ENCODE measurements around the gene C1QTNF1.
"Not testable (repeated sequence)": the region's sequence is repeated elsewhere in the genome, so short reads cannot be mapped to it uniquely, and the experiment has no call there.

Gene C1QTNF1

GRCh38 chr17:79062691-79063090 lies 38.7 kb downstream of the C1QTNF1 start:
- no peak for DNase-seq

DNA sequence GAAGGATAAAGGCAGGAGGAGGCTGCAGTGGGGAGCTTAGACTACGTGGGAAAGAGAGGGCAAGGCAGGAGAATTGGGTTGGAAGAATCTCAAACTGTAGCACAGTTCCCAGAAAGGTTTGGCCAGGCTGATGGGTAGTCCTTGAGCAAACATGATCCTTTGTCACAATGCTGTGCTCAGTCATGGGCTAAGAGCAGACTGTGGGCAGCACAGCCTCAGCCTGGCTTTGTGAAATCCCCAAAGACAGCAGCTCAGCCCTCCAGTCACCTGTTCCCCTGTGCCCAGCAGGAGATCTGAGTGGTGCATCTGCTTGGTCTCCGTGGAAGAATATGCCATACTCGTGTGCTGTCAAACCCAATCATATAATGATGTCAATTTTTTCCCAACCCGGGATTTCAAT lies 40.1 kb downstream of the C1QTNF1 start:
- DNase-seq: no peak

GRCh38 chr17:79065105-79065670 lies 41.2 kb downstream of the C1QTNF1 start:
- no peak for DNase-seq

DNA sequence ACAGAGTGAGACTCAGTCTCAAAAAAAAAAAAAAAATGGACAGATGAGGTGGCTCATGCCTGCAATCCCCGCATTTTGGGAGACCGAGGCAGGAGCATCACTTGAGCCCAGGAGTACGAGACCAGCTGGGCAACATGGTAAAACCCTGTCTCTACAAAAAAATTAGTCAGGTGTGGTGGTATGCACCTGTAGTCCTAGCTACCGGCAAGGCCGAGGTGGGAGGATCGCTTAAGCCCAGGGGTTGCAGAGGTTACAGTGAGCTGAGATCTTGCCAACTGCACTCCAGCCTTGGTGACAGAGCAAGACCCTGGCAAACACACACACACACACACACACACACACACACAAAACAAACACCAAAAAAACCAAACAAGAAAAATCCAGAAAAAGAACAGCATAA lies 43.0 kb downstream of the C1QTNF1 start:
- DNase-seq: no peak

DNA sequence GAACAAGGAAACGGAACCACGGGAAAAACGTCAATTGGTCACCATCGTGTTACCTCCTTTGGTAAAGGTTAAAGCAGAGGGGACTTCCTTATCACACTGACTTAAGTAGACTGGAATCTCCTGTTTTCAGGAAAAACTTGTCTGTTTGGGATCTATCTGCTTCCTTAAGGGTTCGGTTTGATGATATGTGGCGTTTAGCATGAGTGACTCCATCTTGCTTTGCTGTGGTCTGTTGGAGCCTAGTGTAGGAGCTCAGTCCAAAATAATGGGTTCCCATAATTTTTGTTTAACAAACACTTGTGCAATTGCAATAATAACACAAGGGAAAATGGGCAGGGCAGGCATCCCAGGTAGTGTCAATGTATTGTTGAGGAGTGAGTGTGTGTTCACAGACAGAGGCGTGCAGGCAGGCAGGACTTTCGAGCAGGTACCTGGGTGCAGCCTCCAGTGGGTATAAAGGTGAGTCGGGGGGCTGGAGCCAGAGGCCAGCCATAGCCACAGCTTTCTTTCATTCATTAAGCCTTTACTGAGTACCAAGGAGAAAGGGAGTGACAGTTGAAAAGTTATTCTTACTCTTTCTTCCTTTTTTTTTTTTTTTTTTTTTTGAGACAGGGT lies 46.4 kb downstream of the C1QTNF1 start:
- DNase-seq: no peak

GRCh38 chr17:79071161-79071740 lies 47.3 kb downstream of the C1QTNF1 start:
- no peak for DNase-seq

GRCh38 chr17:79072544-79072943 lies 48.6 kb downstream of the C1QTNF1 start:
- no peak for DNase-seq

DNA sequence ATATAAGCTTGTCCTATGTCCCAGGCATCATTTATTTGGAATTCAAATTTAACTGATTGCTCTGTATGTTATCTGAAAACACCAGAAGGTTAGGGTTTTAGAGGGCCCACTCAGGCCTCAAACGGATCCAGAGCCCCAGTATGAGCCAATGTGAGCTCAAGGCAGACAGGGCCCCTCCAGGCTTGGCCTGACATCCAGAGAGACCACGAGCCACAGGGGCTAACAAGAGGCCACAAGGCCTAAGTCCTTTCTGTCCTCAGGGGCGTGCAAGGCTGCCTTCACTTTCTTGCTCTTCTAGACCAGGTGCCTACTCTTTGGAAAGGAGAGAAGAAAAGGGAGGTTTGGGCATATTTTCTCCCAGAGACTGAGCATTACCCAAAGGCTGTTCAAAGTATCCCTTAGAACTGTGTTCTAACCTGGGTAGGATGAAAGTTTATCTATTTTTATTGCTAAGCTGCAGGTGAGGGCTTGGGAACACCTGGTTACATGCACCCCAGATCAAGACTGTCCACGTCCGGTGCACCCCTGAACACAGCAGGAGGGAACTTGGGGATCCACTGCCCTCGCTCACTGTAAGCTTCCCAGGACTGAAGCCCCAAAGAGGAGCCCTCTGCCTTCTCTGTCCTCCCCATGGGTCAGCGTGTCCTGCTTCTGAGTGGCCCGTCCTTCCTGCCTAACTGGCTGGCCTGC lies 49.2 kb downstream of the C1QTNF1 start:
- no peak for DNase-seq

DNA sequence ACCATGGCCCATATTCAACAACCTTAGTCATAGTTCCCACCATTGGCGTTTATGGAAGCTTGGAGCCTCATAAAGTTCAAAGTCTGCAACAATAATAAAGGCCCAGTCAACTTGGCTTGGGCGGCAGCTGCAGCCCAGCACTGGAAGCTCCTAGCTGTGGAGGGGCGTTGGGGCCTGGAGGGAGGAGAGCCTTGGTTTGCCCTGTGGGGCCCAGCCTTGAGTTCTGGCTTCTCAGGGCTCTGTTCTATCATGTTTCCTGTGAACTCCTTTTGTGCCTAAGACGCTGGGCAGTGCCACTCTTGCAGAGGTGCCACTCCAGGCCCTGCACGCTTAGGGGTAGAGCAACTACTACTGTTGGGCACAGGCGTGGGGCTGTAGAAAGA lies 49.7 kb downstream of the C1QTNF1 start:
- DNase-seq: no peak

DNA sequence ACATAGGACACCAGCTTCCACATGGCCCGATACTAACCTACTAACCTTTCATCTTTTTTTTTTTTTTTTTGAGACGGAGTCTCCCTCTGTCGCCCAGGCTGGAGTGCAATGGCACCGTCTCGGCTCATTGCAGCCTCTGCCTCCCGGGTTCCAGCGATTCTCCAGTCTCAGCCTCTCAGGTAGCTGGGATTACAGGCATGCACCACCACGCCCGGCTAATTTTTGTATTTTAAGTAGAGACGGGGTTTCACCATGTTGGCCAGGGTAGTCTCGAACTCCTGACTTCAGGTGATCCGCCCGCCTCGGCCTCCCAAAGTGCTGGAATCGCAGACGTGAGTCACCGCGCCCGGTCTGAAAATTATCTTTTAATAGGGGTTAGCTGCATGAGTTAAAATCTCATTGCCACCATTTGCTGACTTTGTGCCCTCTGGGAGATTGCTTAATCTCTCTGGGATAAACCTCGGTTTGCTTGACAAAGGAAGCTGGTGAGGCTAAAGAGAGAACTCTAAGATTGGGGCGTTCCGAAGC lies 50.2 kb downstream of the C1QTNF1 start:
- not testable (repeated sequence) for DNase-seq

- no peak for DNase-seq
Measured at GRCh38 chr17:79074649-79075445, 50.9 kb downstream of the C1QTNF1 start, which contains the start of gene ENGASE. TSS of gene ENGASE (plus strand) at chr17:79074824. CDS start at chr17:79074945, 121 bp downstream.

DNA sequence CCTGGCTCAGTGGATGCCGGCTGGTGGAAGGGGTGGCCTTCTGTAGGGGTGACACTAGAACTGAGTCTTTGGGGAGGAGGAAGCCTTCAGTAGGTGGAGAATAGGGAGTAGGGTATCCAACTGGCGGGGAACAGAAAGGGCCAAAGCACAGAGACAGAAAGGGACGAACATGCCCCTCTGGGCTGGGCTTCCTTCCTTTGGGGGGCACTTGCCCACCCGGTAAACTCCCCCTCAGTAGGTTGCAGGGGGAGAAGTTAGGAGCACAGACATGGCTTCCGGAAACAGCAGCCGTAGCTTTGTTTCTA lies 51.4 kb downstream of the C1QTNF1 start:
- DNase-seq: no peak

GRCh38 chr17:79075861-79076406 lies 52.0 kb downstream of the C1QTNF1 start:
- no peak for DNase-seq

DNA sequence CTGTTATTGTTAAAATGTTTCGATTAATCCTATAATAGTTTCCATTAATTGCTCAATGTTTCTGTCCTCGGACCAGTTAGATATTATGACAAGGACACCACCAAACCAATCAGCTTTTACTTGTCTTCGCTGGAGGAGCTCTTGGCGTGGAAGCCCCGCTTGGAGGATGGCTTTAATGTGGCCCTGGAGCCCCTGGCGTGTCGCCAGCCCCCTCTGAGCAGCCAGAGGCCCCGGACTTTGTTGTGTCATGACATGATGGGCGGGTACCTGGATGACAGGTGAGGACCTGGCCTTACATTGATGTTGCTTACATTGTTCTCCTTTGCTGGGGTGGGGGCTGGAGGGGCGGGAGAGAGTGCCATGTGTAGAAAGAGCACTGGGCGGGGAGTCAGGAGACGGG lies 53.6 kb downstream of the C1QTNF1 start:
- no peak for DNase-seq

DNA sequence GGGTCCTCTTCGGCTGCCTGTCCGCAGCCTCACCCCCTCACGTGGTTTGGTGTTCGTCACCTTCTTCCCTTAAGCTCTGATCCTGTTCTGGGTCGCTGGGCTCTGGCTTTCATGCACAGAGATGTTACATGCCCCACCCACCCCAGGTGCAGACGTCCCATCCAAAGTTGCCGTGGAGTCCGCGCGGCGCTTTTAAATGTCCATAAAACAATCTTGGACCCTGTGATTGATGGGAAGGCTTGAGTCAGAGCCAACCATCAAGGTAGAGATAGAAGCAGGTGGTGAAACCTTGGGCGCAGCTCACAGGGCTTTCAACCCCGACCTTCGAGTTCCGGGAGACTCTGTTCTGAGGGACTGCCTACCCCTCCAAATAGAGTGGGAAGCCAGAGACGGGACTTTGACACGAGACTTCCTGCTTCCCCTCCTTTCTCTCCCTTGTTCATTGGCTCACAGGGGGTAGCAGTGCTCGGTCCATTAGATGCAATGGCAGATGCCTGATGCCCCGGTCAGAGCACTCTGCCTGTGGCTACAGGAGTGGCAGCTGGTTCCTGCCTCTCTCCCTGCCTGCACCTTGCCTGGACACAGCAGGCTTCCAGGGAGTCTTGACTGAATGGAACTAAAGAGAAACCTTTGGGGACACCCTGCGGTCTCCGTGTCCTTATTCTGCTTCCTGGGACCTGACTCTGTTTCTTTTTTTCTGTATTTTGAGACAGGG lies 54.7 kb downstream of the C1QTNF1 start:
- no peak for DNase-seq

DNA sequence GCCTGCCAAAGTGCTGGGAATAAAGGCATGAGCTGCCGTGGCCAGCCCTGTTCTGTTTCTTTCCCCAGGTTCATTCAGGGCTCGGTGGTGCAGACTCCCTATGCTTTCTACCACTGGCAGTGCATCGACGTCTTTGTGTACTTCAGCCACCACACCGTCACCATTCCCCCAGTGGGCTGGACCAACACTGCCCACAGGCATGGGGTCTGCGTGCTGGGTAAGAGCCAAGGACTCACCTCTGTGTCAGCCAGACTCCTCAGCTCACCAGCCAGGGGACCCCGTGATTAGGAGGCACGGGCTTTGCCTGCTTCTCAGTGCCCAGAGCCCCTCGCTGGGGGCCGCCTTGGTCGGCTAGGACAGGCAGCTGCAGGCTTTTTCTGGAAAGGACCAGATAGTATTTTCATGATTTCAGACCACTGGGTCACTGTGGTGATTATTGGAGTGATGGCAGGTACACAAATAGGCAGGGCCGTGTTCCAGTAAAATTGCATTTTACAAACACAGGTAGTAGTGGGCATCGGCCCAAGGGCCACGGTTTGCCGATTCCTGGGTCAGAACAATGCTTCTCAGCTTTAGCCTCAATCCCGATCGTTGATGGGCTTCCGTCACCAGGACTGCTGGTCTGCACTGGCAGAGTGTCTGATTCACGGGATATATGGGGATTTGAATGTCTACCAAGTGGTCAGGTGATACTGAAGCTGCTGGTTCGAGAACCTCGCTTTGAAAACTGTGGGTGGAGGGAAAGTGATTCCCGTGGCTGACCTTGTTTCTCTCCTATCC lies 55.6 kb downstream of the C1QTNF1 start:
- DNase-seq: no peak

DNA sequence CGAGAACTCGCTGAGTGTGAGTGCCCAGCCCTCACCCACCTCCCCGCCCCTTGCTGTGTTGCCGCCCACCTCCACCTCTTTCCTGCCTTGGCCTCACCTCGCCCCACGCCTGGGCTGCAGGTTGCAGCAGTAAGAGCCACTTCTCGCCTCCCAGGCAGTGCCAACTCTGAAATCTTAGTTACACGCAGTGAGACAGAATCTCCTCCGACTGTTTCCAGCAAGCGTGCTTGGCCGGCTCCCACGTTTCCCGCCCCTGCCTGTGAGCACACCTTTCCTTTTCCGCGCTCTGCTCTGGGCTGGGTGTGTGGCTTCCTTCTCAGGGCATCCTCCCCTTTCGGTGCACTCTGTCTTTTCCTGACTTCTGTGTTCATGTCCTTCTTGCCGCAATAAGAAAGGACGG lies 56.4 kb downstream of the C1QTNF1 start:
- no peak for DNase-seq

DNA sequence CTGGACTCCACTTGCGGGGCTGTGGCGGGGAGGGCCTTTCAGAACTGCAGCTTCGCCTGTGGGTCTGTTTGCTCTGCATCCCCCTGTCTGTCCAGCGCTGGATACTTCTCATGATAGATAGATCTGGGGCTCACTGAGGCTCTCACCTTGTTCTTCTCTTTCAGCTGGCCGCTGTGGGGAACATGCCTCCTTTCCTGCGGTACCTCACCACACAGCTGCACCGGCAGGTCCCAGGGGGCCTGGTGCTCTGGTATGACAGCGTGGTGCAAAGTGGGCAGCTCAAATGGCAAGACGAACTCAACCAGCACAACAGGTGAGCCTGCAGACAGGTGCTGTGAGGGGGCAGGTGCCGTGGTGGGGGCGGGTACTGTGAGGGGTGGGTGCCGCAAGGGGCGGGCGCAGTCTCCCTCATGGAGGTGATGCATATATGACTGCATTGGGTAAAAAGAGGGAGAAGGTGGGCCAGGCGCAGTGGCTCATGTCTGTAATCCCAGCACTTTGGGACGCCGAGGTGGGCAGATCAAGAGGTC lies 56.9 kb downstream of the C1QTNF1 start:
- no peak for DNase-seq

GRCh38 chr17:79081571-79082276 lies 57.8 kb downstream of the C1QTNF1 start:
- no peak for DNase-seq
